Measurements from ENCODE around the gene ID1.
A peak's percentile ranks its signal among the peaks of the same experiment; 100 is the strongest.

Gene ID1

GRCh38 chr20:31640259-31640658, 35.2 kb downstream of the ID1 start:
- ATAC-seq = no peak
- TF ChIP-seq TOX (CRISPR knock-in tag; IDR thresholded peaks at IDR 0.05; ENCODE audit: borderline replicate concordance) (no peak), ZFP3 (CRISPR knock-in tag; IDR thresholded peaks at IDR 0.05) (peak; percentile 75; the same call in 1 of the 2 replicates)

- no peak for ATAC-seq
- no peak for TF ChIP-seq ZC3H10 (CRISPR knock-in tag; IDR thresholded peaks at IDR 0.05)
- TF ChIP-seq RARB (CRISPR knock-in tag; IDR thresholded peaks at IDR 0.05) = no peak
- no peak for TF ChIP-seq GLIS3 (CRISPR knock-in tag; IDR thresholded peaks at IDR 0.05)
- TF ChIP-seq TOX (CRISPR knock-in tag; IDR thresholded peaks at IDR 0.05; ENCODE audit: borderline replicate concordance) = no peak
- no peak for TF ChIP-seq OSR1 (CRISPR knock-in tag; IDR thresholded peaks at IDR 0.05)
- no peak for TF ChIP-seq ISL1 (CRISPR knock-in tag; IDR thresholded peaks at IDR 0.05)
- TF ChIP-seq CSDC2 (CRISPR knock-in tag; IDR thresholded peaks at IDR 0.05) = no peak
- TF ChIP-seq ARNTL (CRISPR knock-in tag; IDR thresholded peaks at IDR 0.05; ENCODE audit: borderline replicate concordance, low read depth) = no peak
- no peak for TF ChIP-seq SNAI2 (CRISPR knock-in tag; IDR thresholded peaks at IDR 0.05)
- no peak for TF ChIP-seq ZFP30 (CRISPR knock-in tag; IDR thresholded peaks at IDR 0.05)
- TF ChIP-seq CREB5 (CRISPR knock-in tag; IDR thresholded peaks at IDR 0.05; ENCODE audit: low read depth) = no peak
- TF ChIP-seq CSRNP3 (CRISPR knock-in tag; IDR thresholded peaks at IDR 0.05) = no peak
- TF ChIP-seq BACH2 (CRISPR knock-in tag; IDR thresholded peaks at IDR 0.05; ENCODE audit: borderline replicate concordance) = no peak
- TF ChIP-seq ZFP3 (CRISPR knock-in tag; IDR thresholded peaks at IDR 0.05) = no peak
Measured at GRCh38 chr20:31641391-31641790, 36.3 kb downstream of the ID1 start.

- no peak for ATAC-seq
- TF ChIP-seq GLIS3 (CRISPR knock-in tag; IDR thresholded peaks at IDR 0.05) = no peak
- no peak for TF ChIP-seq TSHZ2 (CRISPR knock-in tag; IDR thresholded peaks at IDR 0.05)
- TF ChIP-seq PATZ1 (CRISPR knock-in tag; IDR thresholded peaks at IDR 0.05; ENCODE audit: borderline replicate concordance) = no peak
- TF ChIP-seq ZNF8 (CRISPR knock-in tag; IDR thresholded peaks at IDR 0.05) = no peak
- TF ChIP-seq POU6F1 (CRISPR knock-in tag; IDR thresholded peaks at IDR 0.05; ENCODE audit: borderline replicate concordance, low read depth) = no peak
- TF ChIP-seq PPARA (CRISPR knock-in tag; IDR thresholded peaks at IDR 0.05; ENCODE audit: borderline replicate concordance) = no peak
- no peak for TF ChIP-seq ESRRG (CRISPR knock-in tag; IDR thresholded peaks at IDR 0.05)
- TF ChIP-seq ZNF70 (CRISPR knock-in tag; IDR thresholded peaks at IDR 0.05) = no peak
- TF ChIP-seq ZFP30 (CRISPR knock-in tag; IDR thresholded peaks at IDR 0.05) = no peak
Measured at GRCh38 chr20:31642837-31643236, 37.7 kb downstream of the ID1 start.

GRCh38 chr20:31643522-31643921, 38.4 kb downstream of the ID1 start:
- no peak for ATAC-seq
- TF ChIP-seq ZC3H10 (CRISPR knock-in tag; IDR thresholded peaks at IDR 0.05) (no peak), PATZ1 (CRISPR knock-in tag; IDR thresholded peaks at IDR 0.05; ENCODE audit: borderline replicate concordance) (no peak), PPARA (CRISPR knock-in tag; IDR thresholded peaks at IDR 0.05; ENCODE audit: borderline replicate concordance) (no peak), RARB (CRISPR knock-in tag; IDR thresholded peaks at IDR 0.05) (no peak), CSDC2 (CRISPR knock-in tag; IDR thresholded peaks at IDR 0.05) (no peak), ZFP30 (CRISPR knock-in tag; IDR thresholded peaks at IDR 0.05) (no peak)
